GM12878 (cell line): ENCODE data around the gene MEAF6. TPM values are rescaled to one million over a fixed set of nuclear protein-coding genes. Genes with fewer than 3 reads are reported as not detected.
"Not testable (repeated sequence)": the region's sequence is repeated elsewhere in the genome, so short reads cannot be mapped to it uniquely, and the experiment has no call there.

Experiments used
- ATAC-seq: fragments of 200-7000 bp; cut with Tn5 transposase; 3 replicates; pipeline ENCODE4 v1.9.1; 2020; ENCODE audit warnings: mild to moderate bottlenecking, moderate library complexity
- BruUV-seq: library from RNA; stranded (reverse); fragments of 400-500 nt; replicated peaks from 2 replicates; lab custom pipeline; 2021; lab: Mats Ljungman, UMichigan
- CTCF ChIA-PET: fragments of 300-600 bp; sonication (Branson Sonifier 250); formaldehyde crosslinking; extraction: SDS; loops from one replicate; lab custom pipeline; 2021; ENCODE audit warnings: inconsistent platforms; lab: Yijun Ruan, JAX
- POLR2A ChIA-PET: fragments of 350-600 bp; formaldehyde crosslinking; extraction: SDS; loops from one replicate; lab custom pipeline; 2021; ENCODE audit warnings: inconsistent platforms; lab: Charles Lee
- RAD21 ChIA-PET: fragments of 300-600 bp; sonication (Branson Sonifier 250); formaldehyde crosslinking; loops from one replicate; lab custom pipeline; 2023; ENCODE audit warnings: antibody characterized with exemption; ENCODE audit not compliant: unreplicated experiment; lab: Charles Lee
- SMC1A ChIA-PET: fragments of 300-600 bp; sonication (Branson Sonifier 250); formaldehyde crosslinking; loops from one replicate; lab custom pipeline; 2023; ENCODE audit not compliant: unreplicated experiment, uncharacterized antibody; lab: Charles Lee
- DNase-seq: peaks from one replicate; pipeline ENCODE4 v3.0.0-alpha.2; 2011; ENCODE audit warnings: low read depth, low spot score
- FAIRE-seq: peaks from 3 replicates; lab custom pipeline; 2011; peaks lifted over from hg19 to GRCh38; lab: Jason Lieb, UNC
- H2AFZ ChIP-seq: 2 replicates; pipeline ENCODE4 v1.6.0; 2011; ENCODE audit warnings: low read depth, low read length, control low read depth; ENCODE audit not compliant: control insufficient read depth
- H3K27ac ChIP-seq: 2 replicates; pipeline ENCODE4 v1.5.1; 2011; ENCODE audit warnings: control low read depth; ENCODE audit not compliant: control insufficient read depth, insufficient read depth
- H3K27me3 ChIP-seq, 2 experiments: replicated peaks in 1 of 2; 2 replicates each; pipeline versions ENCODE4 v1.6.0 to v1.6.1; 2011; ENCODE audit warnings: low read length in 1 of 2; ENCODE audit not compliant: control insufficient read depth in 2 of 2, insufficient read depth in 2 of 2
- H3K36me3 ChIP-seq, 2 experiments: 2 replicates each; pipeline ENCODE4 v1.5.1; 2011; ENCODE audit warnings: low read length in 1 of 2; ENCODE audit not compliant: control insufficient read depth in 2 of 2, insufficient read depth in 2 of 2
- H3K4me1 ChIP-seq: 2 replicates; pipeline ENCODE4 v1.6.1; 2011; ENCODE audit warnings: mild to moderate bottlenecking, low read length, moderate library complexity, mixed read lengths; ENCODE audit not compliant: control insufficient read depth, insufficient read depth
- H3K4me2 ChIP-seq: 2 replicates; pipeline ENCODE4 v1.6.0; 2011; ENCODE audit warnings: control low read depth; ENCODE audit not compliant: control insufficient read depth, insufficient read depth
- H3K4me3 ChIP-seq: fragments of 200-600 bp; sonication (generic); 2 replicates; pipeline ENCODE4 v1.5.1; 2016
- H3K79me2 ChIP-seq: 2 replicates; pipeline ENCODE4 v1.6.0; 2011; ENCODE audit warnings: low read length; ENCODE audit not compliant: control insufficient read depth, insufficient read depth
- H3K9ac ChIP-seq: 2 replicates; pipeline ENCODE4 v1.8.0; 2011; ENCODE audit warnings: low read length, control low read depth, mixed read lengths; ENCODE audit not compliant: control insufficient read depth, insufficient read depth
- H3K9me3 ChIP-seq: replicated peaks from 3 replicates; pipeline ENCODE4 v1.5.1; 2011; ENCODE audit warnings: mild to moderate bottlenecking, low read length; ENCODE audit not compliant: control insufficient read depth, insufficient read depth
- H4K20me1 ChIP-seq: 2 replicates; pipeline ENCODE4 v1.6.0; 2011; ENCODE audit not compliant: control insufficient read depth, insufficient read depth
- STAT3 ChIP-seq: IDR thresholded peaks from 2 replicates; pipeline ENCODE4 v1.6.1; 2011; ENCODE audit warnings: low read depth, low read length, improper control_type of control experiment
- ZNF592 ChIP-seq: fragments of 450-650 bp; IDR thresholded peaks from 2 replicates; pipeline ENCODE4 v1.6.1; 2017; ENCODE audit warnings: mild to moderate bottlenecking, moderate library complexity
- WGBS: methylation state at CpG from one replicate; pipeline ENCODE4 v1.1.6; 2016; ENCODE audit warnings: low lambda C conversion rate; ENCODE audit not compliant: insufficient replicate concordance, insufficient coverage; ENCODE audit errors: missing lambda C conversion rate; 5-methylcytosine and 5-hydroxymethylcytosine counted together
- in situ Hi-C: fragments of 300-500 bp; cut with MboI; formaldehyde crosslinking; loops from 9 replicates; pipeline ENCODE4 v1.14.3; 2018; ENCODE audit warnings: mixed read lengths
- intact Hi-C: fragments of 100-400 bp; cut with micrococcal nuclease; formaldehyde crosslinking; loops from one replicate; pipeline ENCODE4 v1.14.2; 2022; ENCODE audit not compliant: unreplicated experiment
- polyA plus RNA-seq, 11 experiments: library from polyadenylated mRNA; depleted of rRNA in 4 of 11; unstranded in 6 of 11; stranded (reverse) in 5 of 11; fragments of >200 nt; fragmentation: Nextera tagmentation in 4 of 11; fragmentation: Illumina TruSeq in 1 of 11; extraction: Ambion mirVana in 4 of 11; extraction: Trizol in 1 of 11; gene quantifications; 1 replicate in 1 of 11; 2 replicates in 10 of 11; pipeline versions ENCODE4 v1.2.1 to v1.2.3, GENCODE V29; 2011 to 2016; ENCODE audit warnings: inconsistent platforms in 2 of 11, missing spikeins in 2 of 11, low read depth in 1 of 11
- total RNA-seq, 4 experiments: library from RNA; depleted of rRNA in 3 of 4; stranded (reverse); fragments of >200 nt in 3 of 4; fragmentation: Illumina TruSeq in 1 of 4; extraction: Trizol in 1 of 4; gene quantifications; 2 replicates each; pipeline versions ENCODE4 v1.2.1 to v1.2.3, GENCODE V29; 2013 to 2021

Gene MEAF6
- total and polyA plus RNA-seq, 10 of the 15 experiments (the other 5 are each of a cell fraction or from before 2014, with no cell fraction given), result 30.8 to 75.0 (median 58.1) TPM

DNA sequence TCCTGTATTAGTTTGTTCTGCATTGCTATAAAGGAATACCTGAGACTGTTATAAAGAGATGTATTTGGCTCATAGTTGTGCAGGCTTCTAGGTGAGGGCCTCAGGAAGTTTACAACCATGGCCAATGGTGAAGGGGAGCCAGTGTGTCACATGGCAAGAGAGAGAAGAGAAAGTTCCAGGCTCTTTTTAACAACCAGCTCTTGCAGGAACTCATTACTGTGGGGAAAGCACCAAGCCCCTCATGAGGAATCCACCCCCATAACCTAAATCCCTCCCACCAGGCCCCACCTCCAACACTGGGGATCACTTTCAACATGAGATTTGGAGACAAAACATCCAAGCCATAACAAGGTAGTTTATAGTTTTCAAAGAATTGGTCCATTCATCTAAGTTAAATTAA, 5.0 kb upstream of the MEAF6 start (continued):
- TF ChIP-seq ZNF592, result no peak
- TF ChIP-seq STAT3, result no peak

- H3K4me3 ChIP-seq, H3K27me3 ChIP-seq, H3K4me1 ChIP-seq, SMC1A ChIA-PET, DNase-seq, H3K9ac ChIP-seq, RAD21 ChIA-PET, CTCF ChIA-PET, H4K20me1 ChIP-seq, H2AFZ ChIP-seq, H3K79me2 ChIP-seq, ATAC-seq, FAIRE-seq, POLR2A ChIA-PET, intact Hi-C loops, in situ Hi-C loops, H3K27ac ChIP-seq, H3K36me3 ChIP-seq, H3K4me2 ChIP-seq, BruUV-seq, H3K9me3 ChIP-seq: not testable (repeated sequence)
- WGBS, result 70% methylated on average over 15 of the region's 15 CpGs
Measured at GRCh38 chr1:37518929-37519328, 4.4 kb upstream of the MEAF6 start.

DNA sequence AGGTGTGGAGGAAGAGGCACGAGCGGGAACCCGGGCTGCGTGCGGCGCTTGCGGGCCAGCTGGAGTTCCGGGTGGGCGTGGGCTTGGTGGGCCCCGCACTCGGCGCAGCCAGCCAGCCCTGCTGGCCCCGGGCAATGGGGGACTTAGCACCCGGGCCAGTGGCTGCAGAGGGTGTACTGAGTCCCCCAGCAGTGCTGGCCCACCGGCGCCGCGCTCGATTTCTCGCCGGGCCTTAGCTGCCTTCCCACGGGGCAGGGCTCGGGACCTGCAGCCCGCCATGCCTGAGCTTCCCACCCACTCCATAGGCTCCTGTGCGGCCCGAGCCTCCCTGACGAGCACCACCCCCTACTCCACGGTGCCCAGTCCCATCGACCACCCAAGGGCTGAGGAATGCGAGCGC, 3.7 kb upstream of the MEAF6 start:
- H3K4me2 ChIP-seq, H3K9me3 ChIP-seq, in situ Hi-C loops, RAD21 ChIA-PET, H3K9ac ChIP-seq, H4K20me1 ChIP-seq, H2AFZ ChIP-seq, BruUV-seq, FAIRE-seq, H3K4me3 ChIP-seq, H3K36me3 ChIP-seq, H3K27me3 ChIP-seq, H3K4me1 ChIP-seq, CTCF ChIA-PET, ATAC-seq, DNase-seq, intact Hi-C loops, H3K27ac ChIP-seq, SMC1A ChIA-PET: not testable (repeated sequence)
- peaks cover 10% of the 10 kb centered on the region for H3K79me2 ChIP-seq
- WGBS, result 0% methylated on average over 1 of the region's 31 CpGs
- POLR2A ChIA-PET, result interaction anchor here (0.6 kb wide), 2 partner anchors 46 to 64 kb away, joined by 3 read pairs; no protein-coding TSS in a partner anchor
